GM18907 (cell line): ENCODE results near the gene UBAC1.
"Not testable (repeated sequence)": the region's sequence is repeated elsewhere in the genome, so short reads cannot be mapped to it uniquely, and the experiment has no call there.

Experiments
- ATAC-seq: cut with Tn5 transposase; IDR thresholded peaks from one replicate; pipeline ENCODE4 v1.9.1; 2021; ENCODE audit warnings: mild to moderate bottlenecking, moderate library complexity; ENCODE audit not compliant: unreplicated experiment

The UBAC1 gene

DNA sequence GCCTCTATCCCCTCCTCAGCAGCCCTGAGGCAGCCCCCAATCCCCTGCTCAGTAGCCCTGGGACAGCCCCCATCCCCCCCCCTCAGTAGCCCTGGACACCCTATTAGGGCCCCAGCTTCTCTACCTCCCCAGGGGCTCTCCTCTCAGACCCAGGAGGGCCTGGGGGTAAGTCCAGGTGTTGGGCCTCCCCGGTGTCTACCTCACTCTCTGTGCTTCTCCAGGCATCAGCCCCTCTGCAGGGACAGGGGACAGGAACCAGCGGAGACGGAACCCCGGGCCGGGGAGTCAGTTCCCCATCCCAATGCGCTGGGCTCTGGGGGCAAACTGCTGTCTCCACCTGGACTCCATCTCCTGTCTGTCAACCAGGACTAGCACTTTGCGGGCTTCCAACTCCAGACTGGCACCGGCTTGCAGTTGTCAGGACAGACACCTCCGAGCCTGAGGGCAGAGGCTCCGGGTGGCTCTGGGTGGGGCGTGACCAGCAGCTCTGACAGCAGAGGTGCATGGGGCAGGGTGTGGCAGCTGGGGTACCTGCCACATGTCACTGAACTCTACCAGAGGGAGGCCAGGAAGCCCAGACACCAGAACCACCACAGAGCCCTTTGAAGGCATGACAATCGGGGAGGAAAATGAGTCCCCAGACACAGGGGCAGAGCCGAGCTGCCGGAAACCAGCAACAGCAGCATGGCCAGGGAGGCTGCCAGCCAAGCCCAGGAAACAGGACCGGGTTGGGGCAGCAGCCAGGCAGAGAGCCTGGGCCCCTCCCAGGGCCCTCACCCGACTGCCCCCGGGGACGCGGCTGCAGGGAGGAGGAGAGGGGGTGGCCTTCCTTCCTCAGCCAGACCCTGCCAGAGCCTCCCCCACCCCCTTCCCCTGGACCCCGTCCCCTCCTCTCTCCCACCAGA lies 17.7 kb upstream of the UBAC1 start:
- no peak for ATAC-seq

DNA sequence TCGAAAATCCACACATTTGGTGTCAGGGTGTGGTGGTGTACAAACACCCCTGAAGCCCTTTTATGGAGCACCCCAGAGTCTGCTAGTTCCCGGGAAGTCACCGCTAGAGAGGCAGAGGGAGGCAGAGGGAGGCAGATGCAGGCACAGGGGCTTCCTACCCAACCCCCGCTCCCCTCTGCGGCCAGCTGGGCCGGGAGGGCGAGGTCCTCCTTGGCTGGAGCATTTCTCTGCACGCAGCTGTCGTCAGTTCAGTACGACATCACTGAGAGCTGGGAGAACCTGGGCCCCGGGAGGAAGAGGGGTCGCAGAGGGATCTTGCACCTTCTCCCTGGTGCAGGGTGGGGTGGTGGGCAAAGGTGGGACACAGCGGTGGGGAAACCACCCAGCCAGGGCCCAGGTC lies 15.8 kb upstream of the UBAC1 start:
- ATAC-seq: no peak

DNA sequence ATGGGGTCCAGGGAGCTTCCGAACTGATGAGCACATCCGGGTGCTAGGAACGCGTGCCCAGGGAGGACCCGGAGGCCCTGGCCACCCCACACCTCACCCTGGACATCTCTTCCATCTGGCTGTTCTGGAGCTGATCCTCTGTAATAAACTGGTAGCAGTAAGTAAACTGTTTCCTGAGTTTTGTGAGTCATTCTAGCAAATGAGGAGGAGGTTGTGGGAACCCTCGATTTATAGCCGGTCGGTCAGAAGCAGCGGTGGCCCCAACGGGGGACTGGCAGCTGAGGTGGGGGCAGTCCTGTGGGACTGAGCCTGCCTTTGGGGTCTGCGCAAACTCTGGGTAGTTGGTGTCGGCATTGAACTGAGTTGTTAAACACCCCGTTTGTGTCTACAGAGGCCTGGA lies 15.4 kb upstream of the UBAC1 start:
- ATAC-seq: no peak

DNA sequence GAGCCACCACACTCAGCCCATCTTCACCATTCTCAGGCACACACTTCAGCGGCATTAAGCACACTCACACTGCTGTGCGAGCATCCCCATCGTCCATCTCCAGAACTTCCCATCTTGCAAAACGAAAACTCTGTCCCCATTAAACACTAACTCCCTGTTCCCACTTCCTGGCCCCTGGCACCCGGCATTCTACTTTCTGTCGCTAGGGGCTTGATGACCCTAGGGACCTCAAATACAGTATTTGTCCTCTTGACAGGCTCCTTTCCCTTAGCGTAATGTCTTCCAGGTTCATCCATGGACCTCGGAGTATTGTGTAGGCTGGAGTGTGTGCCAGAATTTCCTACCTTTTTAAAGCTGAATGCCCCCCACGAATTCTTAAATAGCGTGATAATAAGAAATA lies 14.7 kb upstream of the UBAC1 start:
- no peak for ATAC-seq

DNA sequence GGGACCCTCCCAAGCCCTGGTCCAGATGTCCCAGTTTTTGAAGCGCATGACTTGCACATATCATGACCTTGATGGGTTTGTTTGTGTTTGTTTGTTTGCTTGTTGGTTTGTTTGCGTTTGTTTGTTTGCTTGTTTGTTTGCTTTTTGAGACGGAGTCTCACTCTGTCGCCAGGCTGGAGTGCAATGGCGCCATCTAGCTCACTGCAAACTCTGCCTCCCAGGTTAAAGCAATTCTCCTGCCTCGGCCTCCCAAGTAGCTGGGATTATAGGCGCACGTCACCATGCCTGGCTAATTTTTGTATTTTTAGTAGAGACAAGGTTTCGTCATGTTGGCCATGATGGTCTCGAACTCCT lies 13.0 kb upstream of the UBAC1 start:
- ATAC-seq: no peak

DNA sequence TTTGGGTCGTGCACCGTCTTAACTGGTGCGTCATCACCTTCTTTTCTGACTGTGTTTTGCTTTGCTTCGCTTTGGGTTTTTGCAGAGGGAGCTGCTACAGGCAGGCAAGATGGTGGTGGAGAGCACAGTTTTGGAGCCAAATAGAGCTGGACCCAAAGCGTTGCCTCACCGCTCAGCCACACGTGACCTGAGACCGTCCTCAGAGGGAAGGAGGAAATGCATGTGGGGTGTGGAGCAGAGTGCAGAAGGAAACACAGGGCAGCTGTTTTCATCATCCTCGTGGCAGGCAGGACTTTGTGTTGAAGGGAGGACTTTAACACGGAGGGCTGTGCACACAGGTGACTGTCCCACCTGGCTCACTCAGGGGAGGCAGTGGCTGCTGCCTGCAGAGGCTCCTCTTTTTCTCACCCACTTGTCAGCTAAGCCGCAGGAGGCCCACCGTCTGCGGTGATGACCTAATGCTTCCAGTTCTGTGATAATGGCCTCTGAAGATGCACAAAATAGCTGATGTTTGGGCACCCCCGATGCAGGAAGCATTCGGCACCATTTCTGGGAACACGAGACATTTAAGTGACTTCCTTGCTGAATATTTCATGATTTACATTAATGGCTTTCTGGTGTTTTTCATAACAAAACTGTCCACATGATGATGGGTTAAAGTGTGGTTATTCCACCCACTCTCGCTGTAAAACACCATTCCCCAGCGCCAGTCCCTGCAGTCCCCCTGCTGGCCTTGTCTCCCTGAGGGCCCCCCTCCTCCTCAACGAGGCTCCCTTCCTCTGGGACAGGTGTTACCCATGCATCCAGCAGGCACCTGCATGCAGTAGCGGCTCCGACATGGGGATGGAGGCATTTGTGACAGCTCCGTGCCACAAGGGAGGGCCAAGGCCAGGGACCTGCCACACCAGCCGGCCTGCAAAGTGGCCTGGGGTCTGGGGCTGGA lies 12.4 kb upstream of the UBAC1 start:
- ATAC-seq: no peak

DNA sequence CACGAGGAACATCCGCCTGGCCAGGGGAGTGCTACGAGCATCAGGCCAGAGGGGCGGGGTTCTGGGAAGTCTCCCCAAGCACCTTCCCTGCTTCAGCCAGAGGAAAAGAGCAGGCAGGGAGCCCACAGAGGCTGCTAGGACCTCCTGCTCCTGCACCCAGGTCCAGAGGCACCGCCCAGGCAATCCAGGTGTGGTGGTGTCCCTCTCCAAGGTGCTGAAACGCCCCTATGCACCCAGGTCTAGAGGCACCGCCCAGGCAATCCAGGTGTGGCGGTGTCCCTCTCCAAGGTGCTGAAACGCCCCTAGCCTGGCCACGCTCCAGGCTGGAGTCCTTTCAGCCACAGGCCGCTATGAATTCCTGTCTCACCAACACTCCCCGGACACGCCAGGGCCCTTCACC lies 10.7 kb upstream of the UBAC1 start:
- ATAC-seq: no peak

DNA sequence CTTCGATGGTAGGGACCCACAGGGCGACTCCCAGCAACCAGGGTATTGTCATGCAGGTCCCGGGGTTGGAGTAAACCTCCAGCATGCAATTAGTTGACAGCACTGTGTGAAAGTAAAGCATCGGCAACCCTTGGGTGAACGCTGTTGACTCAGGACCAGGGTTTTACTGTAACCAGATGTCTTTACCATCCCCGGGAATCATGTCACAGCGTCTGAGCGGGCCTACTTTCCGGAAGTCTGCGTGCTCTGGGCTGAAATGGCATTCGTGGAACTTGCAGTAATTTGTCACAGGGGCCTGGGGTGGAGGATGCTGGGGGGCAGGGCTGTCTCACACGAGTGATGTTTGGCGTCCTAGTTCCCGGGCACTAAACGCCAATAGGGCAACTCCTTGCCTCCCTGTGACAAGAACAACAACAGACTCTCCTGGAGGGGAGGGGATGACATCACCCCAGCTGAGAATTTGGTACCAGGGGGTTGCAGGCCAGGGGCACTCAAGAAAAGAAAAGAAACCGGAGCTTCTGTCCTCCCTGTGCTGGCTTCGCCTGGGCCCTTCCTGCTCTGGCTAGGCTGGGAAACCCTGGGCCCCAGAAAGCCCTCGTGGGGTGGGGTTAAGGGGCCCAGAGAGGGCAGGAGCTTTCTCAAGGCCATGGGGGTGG lies 10.1 kb upstream of the UBAC1 start:
- no peak for ATAC-seq

DNA sequence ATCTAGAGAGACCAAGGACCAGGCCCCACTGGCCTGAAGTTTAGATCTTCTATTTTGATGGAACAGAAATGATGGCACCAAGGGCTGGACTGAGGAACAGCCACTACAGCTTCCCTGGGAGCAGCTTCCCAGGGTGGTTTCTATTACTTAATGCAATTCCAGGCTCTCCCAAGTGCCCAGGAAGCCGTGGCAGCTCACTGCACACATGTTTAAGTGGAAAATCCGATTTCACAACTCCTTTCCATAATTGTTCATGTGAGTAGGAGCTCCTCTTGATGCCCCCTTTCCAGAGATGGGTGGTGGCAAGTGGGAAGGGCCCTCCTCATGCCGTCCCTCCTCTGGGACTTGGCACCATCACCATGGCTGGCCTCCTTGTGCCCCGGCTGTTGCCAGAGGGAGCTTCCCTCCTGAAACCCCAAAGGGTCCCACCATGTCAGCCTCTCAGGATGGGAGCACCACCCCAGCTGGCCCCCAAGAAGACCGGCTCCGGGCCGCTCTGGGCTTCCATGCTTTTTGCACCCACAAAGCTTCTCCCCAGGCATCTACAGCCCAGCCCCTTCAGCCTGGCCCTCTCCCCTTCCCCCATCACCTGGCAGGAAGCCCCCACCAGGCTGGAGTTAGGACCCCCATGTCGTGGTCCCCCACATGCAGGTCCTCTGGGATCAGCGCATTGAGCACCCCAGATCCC lies 9.1 kb upstream of the UBAC1 start:
- ATAC-seq: no peak

DNA sequence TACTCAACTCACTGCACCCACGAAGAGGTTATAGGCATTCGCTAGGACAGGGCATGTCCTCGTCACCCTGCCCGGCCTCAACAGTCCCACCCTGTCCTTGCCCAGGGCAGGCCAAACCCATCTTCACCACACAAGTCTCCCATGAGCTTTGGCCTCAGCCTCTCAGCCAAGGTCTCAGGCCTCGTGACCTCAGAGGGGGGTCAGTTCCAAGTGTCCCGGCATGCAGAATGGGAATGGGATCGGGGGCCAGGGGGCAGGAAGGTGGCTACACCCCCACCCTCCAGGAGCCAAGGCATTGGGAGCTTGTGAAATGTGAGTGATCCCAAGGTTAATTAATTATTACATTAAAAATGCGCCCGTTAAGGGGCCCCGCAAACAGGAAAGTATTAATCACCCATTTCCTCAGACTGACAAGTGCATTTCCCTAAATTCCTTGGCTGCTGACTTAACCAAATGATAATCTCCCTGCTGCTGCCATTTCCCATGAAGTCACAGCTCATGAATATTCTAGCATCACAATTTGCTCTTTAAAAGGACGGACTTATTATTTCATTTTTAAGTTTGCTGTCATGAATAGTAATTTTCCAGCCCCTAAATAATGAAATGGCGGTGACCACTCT lies 8.0 kb upstream of the UBAC1 start:
- ATAC-seq: no peak

DNA sequence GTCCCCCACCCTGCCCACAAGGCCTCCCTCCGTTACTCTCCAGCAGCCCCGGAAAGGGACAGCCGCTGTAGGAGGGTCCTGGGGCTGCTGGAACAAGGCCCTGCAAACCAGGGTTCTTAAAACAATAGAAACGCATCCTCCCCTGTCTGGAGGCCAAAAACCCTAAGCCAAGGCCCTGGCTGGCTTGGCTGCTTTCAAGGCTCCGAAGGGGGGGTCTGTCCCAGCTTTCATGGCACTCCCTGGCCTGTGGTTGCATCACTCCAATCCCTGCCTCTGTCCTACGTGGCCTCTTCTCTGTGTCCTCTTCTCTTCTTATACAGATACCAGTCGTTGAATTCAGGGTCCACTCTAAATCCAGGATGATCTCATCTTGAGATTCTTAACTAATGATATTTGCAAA lies 7.4 kb upstream of the UBAC1 start:
- ATAC-seq: no peak

DNA sequence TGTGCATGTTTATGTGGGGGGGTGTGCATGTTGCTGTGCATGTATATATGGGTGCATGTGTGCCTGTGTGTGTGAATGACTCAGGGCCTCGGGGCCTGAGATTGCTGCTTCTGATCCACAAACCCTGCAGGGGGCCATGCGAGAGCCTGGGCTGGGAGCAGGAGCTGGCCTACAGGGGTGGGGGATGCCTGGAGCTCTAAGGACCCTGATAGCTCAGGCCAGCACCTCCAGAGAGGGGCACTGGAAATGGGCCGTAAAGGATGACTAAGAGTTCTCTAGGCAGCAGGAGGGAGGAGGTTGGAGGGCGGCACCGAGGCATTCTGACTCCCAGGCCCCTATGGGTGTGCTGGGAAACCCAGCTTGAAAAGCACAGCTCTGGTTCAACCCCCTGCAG lies 6.9 kb upstream of the UBAC1 start:
- no peak for ATAC-seq

DNA sequence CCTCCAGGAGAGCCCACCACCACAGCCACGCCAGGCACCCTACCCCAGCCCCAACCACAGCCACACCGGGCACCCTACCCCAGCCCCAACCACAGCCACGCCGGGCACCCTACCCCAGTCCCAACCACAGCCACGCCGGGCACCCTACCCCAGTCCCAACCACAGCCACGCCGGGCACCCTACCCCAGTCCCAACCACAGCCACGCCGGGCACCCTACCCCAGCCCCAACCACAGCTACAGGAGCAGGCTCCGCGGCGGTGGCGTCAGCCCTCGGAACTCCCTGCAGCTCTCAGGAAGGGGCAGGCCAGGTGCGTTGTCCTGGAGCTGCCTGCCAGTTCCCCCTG lies 5.7 kb upstream of the UBAC1 start:
- not testable (repeated sequence) for ATAC-seq

DNA sequence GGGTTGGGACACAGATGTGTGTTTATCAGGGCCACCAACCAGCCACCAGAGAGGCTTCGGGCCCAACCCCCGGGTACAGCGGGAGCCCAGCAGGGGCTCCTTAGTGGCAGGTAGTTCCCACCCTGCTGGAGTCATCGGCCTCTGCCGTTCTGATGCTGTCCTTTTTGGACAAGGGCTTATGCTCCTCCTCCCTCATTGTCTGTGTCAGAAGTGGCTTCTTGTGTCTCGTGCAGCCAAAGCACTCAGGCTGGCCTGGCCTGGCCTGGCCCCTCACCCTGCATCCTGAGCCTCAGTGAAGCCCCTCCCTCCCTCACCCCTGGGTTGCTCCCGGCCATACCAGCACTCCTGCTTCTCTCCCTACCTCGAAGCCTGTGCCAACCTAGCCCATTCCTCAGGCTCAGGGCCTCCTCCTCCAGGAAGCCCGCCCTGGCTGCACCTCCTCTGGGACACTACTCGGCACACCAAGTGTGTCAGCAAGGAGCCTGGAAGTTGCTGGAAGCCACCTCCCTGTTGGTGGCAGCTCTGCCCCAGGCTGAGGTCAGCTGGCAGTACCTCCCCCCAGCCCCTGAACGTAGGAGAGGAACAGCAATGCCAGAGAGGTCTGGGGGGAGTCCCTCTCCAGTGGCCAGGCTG lies 4.1 kb upstream of the UBAC1 start:
- no peak for ATAC-seq

DNA sequence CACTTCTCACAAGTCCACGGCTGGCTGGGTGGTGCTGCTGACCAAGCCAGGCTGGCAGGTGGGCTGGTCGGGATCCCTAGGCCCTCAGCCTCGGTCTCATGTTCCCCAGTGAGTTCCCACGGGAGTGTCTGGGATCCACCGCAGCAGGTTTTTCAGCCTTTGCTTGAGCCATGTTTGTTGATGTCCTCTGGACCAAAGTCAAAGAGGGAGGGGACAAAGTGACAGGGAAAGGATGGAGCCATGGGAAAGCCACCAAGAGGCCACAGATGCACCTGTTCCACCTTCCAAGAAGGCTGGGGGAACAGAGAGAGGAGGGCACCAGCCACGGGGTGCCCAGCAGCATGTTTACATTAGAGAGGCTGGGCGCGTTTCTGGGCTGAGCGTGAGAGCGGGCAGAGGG lies 2.8 kb upstream of the UBAC1 start:
- no peak for ATAC-seq

DNA sequence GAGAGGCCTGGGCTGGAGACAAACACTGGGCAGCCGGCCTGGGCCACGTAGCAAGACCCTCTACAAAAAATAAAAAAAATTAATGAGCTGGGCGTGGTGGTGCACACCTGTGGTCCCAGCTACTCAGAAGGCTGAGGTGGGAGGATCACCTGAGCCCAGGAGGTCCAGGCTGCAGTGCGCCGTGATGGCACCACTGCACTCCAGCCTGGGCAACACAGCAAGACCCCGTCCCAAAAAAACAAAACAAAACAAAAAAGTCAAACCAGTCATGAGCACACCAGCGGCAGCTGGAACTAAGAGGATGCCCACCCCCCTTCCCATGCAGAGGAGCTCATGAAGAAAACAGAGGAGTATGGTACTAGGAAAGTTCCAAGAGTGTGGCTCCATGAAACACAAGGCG lies 2.2 kb upstream of the UBAC1 start:
- no peak for ATAC-seq

DNA sequence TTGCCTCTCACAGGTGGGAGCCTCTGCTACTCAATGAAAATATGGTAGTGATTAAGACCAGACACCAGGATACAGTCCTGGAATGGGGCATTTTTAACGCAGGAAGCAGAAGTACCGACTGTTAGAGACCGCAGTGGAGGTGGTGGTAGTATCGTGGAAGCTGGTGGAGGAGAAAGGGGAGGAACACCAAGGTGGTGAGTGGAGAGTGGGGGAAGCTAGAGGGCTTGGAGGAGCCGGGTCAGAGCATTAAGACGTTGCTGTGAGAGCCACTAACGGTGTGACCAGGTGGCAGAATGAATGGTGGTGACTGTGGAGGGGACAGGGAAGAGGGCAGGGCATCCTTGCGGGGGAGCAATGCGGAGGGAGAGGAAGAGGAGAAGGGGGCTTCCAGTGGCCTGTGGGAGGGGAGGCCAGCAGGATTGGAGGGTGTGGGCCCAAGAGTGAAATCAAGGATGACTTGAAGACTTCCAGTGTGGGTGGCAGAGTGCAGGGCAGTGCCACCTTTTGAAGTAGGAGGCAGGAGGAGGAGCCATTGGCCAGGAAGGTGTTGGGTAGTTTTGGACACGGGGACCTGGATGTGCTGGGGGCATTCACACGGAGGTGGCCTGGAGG lies 1.6 kb upstream of the UBAC1 start:
- no peak for ATAC-seq

DNA sequence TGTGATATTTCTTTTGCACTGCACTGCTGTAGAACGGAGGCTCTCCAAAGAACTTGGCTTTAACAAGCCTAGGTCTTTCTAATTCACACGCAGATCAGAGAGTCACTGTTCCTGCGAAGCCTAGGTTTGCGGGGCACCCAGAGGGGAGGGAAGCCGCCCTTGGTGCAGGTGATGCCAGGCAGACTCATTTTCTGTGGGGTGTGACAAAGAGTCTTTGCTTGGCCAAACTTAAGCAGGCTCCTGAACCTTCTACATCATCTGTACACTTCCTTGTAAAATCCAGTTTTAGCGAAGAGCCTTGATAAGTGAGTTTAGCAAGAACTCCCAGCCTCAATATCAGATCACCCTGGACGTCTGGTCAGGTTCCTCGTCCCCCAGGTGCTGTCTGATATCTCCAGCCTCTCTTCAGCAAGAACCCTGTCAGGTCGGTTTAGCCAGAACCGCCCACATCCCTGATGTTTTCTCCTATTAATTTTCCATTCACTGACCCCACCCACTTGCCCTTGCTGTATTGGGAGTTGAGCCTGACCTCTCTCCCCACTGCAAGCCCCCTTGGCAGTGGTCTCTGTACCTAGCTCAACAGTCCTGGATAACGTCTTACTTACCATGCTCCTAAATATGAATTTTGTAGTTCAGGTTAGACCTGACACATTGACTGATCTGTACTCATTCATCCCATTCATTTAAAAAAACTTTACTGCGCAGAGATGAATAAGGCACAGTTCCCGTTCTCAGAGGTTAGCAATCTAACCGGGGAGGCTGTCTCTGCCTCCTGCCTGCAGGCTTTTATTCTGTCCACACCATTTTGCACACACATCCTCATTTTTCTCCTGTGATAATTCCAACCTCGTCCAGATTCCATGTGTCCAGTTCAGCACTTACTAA lies 880 bp upstream of the UBAC1 start:
- ATAC-seq: no peak
